Endothelial cell of umbilical vein (primary cell): ENCODE data around the gene AHCY. TPM values are rescaled to one million over a fixed set of nuclear protein-coding genes. Genes with fewer than 3 reads are reported as not detected.

Experiments
- BruUV-seq: library from RNA; stranded (reverse); fragments of 400-500 nt; replicated peaks from 2 replicates; lab custom pipeline; 2021; lab: Mats Ljungman, UMichigan
- CTCF ChIA-PET: fragments of 300-600, 350-600 bp; sonication (Branson Sonifier 250); formaldehyde crosslinking; loops from one replicate; lab custom pipeline; 2021; ENCODE audit warnings: antibody characterized with exemption, inconsistent platforms; lab: Charles Lee
- POLR2A ChIA-PET: fragments of 300-600, 350-600 bp; sonication (Branson Sonifier 250); formaldehyde crosslinking; loops from one replicate; lab custom pipeline; 2021; ENCODE audit warnings: antibody characterized with exemption, inconsistent platforms; lab: Charles Lee
- DNase-seq: peaks from one replicate; pipeline ENCODE4 v3.0.0-alpha.2; 2011; ENCODE audit warnings: low read depth, low spot score
- FAIRE-seq: peaks from 2 replicates; lab custom pipeline; 2011; peaks lifted over from hg19 to GRCh38; lab: Jason Lieb, UNC
- H2AFZ ChIP-seq: 2 replicates; pipeline ENCODE4 v1.6.0; 2012; ENCODE audit warnings: low read depth, low read length, control low read depth, inconsistent platforms
- H3K27ac ChIP-seq: 2 replicates; pipeline ENCODE4 v1.5.1; 2011; ENCODE audit warnings: low read depth, mild to moderate bottlenecking, control low read depth, low read length, moderate library complexity; ENCODE audit not compliant: insufficient read depth
- H3K27me3 ChIP-seq, 2 experiments: 2 replicates each; pipeline versions ENCODE4 v1.6.0 to v1.6.1; 2011; ENCODE audit warnings: low read length in 2 of 2, mixed read lengths in 1 of 2; ENCODE audit not compliant: control insufficient read depth in 2 of 2, insufficient read depth in 2 of 2
- H3K36me3 ChIP-seq, 2 experiments: 2 replicates in 1 of 2; 3 replicates in 1 of 2; pipeline ENCODE4 v1.5.1; 2011; ENCODE audit warnings: low read length in 2 of 2, mild to moderate bottlenecking in 1 of 2, moderate library complexity in 1 of 2; ENCODE audit not compliant: control insufficient read depth in 2 of 2, insufficient read depth in 2 of 2; ENCODE audit errors: extremely low read depth in 1 of 2
- H3K4me1 ChIP-seq: 3 replicates; pipeline ENCODE4 v1.5.1; 2011; ENCODE audit warnings: mild to moderate bottlenecking, low read length; ENCODE audit not compliant: control insufficient read depth, insufficient read depth; ENCODE audit errors: extremely low read depth
- H3K4me2 ChIP-seq: 2 replicates; pipeline ENCODE4 v1.6.1; 2011; ENCODE audit warnings: low read length, control low read depth, mixed read lengths; ENCODE audit not compliant: insufficient read depth
- H3K4me3 ChIP-seq, 3 experiments: fragments of 200-600 bp in 1 of 3; sonication (generic), shearing (Covaris generic) in 1 of 3; replicated peaks in 1 of 3; 2 replicates each; pipeline ENCODE4 v1.5.1; 2011 to 2016; ENCODE audit warnings: control low read depth in 3 of 3, low read length in 3 of 3, mild to moderate bottlenecking in 2 of 3, inconsistent platforms in 1 of 3, low read depth in 1 of 3, moderate library complexity in 1 of 3; ENCODE audit not compliant: insufficient read depth in 1 of 3
- H3K79me2 ChIP-seq: 2 replicates; pipeline ENCODE4 v1.6.0; 2012; ENCODE audit warnings: low read length, inconsistent platforms; ENCODE audit not compliant: control insufficient read depth, insufficient read depth
- H3K9ac ChIP-seq: replicated peaks from 2 replicates; pipeline ENCODE3; 2011; ENCODE audit warnings: low read length, control low read depth; ENCODE audit not compliant: insufficient read depth; ENCODE audit errors: extremely low read depth
- H3K9me1 ChIP-seq: replicated peaks from 3 replicates; pipeline ENCODE4 v1.6.0; 2011; ENCODE audit warnings: mild to moderate bottlenecking, low read length; ENCODE audit not compliant: control insufficient read depth, insufficient read depth; ENCODE audit errors: extremely low read depth
- H3K9me3 ChIP-seq: replicated peaks from 2 replicates; pipeline ENCODE4 v1.5.1; 2012; ENCODE audit warnings: low read length, inconsistent platforms; ENCODE audit not compliant: control insufficient read depth, insufficient read depth
- H4K20me1 ChIP-seq: replicated peaks from 2 replicates; pipeline ENCODE3; 2011; ENCODE audit warnings: mild to moderate bottlenecking, low read length; ENCODE audit not compliant: control insufficient read depth, insufficient read depth; ENCODE audit errors: extremely low read depth
- CTCF ChIP-seq, 2 donors: IDR thresholded peaks; 1 replicate in 1 of 2; 2 replicates in 1 of 2; pipeline ENCODE4 v1.5.1; 2011; ENCODE audit warnings: low read length in 2 of 2, mild to moderate bottlenecking in 2 of 2, moderate library complexity in 2 of 2, control low read depth in 1 of 2, inconsistent platforms in 1 of 2, low read depth in 1 of 2; ENCODE audit not compliant: insufficient read depth in 1 of 2; ENCODE audit errors: extremely low read depth in 1 of 2
- EZH2 ChIP-seq: IDR thresholded peaks from 2 replicates; pipeline ENCODE4 v1.6.1; 2012; ENCODE audit warnings: borderline replicate concordance, low read depth, mild to moderate bottlenecking, moderate library complexity, low read length, inconsistent platforms; ENCODE audit not compliant: severe bottlenecking
- FOS ChIP-seq: IDR thresholded peaks from 2 replicates; pipeline ENCODE4 v1.6.1; 2011; ENCODE audit warnings: mild to moderate bottlenecking, low read length, moderate library complexity, borderline replicate concordance; ENCODE audit not compliant: insufficient read depth
- GATA2 ChIP-seq: IDR thresholded peaks from 2 replicates; pipeline ENCODE4 v1.7.0; 2011; ENCODE audit warnings: low read depth, mild to moderate bottlenecking, moderate library complexity, mixed read lengths, low read length; ENCODE audit not compliant: insufficient read length, insufficient read depth
- JUN ChIP-seq: IDR thresholded peaks from 2 replicates; pipeline ENCODE4 v1.6.1; 2011; ENCODE audit warnings: borderline replicate concordance, low read depth; ENCODE audit not compliant: insufficient read length, insufficient read depth
- MAX ChIP-seq: IDR thresholded peaks from 2 replicates; pipeline ENCODE4 v1.6.1; 2011; ENCODE audit not compliant: insufficient read depth, insufficient read length
- MYC ChIP-seq: IDR thresholded peaks from one replicate; pipeline ENCODE4 v1.6.1; 2011; ENCODE audit warnings: mild to moderate bottlenecking, low read depth, low read length
- POLR2A ChIP-seq: IDR thresholded peaks from 2 replicates; pipeline ENCODE4 v1.6.1; 2012; ENCODE audit warnings: low read depth, mild to moderate bottlenecking, control low read depth, low read length
- POLR2AphosphoS5 ChIP-seq: IDR thresholded peaks from 2 replicates; pipeline ENCODE4 v1.6.1; 2012; ENCODE audit warnings: low read depth, mild to moderate bottlenecking, control low read depth, low read length, moderate library complexity; ENCODE audit not compliant: insufficient read depth
- dilution Hi-C: fragments of 300-500 bp; cut with MboI; formaldehyde crosslinking; loops from one replicate; pipeline ENCODE4 v1.15.0; 2019; ENCODE audit warnings: low sequenced_read_pairs; ENCODE audit not compliant: extremely low pct_ligation_motif_present
- intact Hi-C: fragments of 100-400 bp; cut with micrococcal nuclease; formaldehyde crosslinking; loops from one replicate; pipeline ENCODE4 v1.10.0; 2022
- polyA plus RNA-seq, 4 experiments: library from polyadenylated mRNA; depleted of rRNA in 3 of 4; stranded (reverse) in 3 of 4; unstranded in 1 of 4; fragments of >200 nt; gene quantifications; 2 replicates each; pipeline versions ENCODE4 v1.2.1 to v1.2.3, GENCODE V29; 2011 to 2012; ENCODE audit warnings: missing spikeins in 1 of 4
- total RNA-seq: library from RNA; stranded (reverse); gene quantifications from 2 replicates; pipeline ENCODE4 v1.2.3, GENCODE V29; 2021

AHCY gene
- total and polyA plus RNA-seq, 2 donors (not counting 3 experiments of a cell fraction or from before 2014, with no cell fraction given): 94.7 to 168 TPM

- no peak for DNase-seq
- Histone ChIP-seq H3K9ac (no peak overlapping the region), H4K20me1 (no peaks in the 10 kb centered on the region), H3K4me1 (peaks cover 8% of the 10 kb centered on the region), H3K27me3 (no peaks in the 10 kb centered on the region), H3K4me3 (no peak overlapping the region), H3K4me2 (no peak overlapping the region), H3K36me3 (no peaks in the 10 kb centered on the region), H3K9me3 (no peaks in the 10 kb centered on the region), H2AFZ (no peak overlapping the region), H3K27ac (no peak overlapping the region), H3K9me1 (no peaks in the 10 kb centered on the region), H3K79me2 (no peaks in the 10 kb centered on the region)
- ChIA-PET POLR2A (no interaction called here), CTCF (interaction anchor here (2.0 to 3.5 kb wide), 2 partner anchors 25 to 26 kb away, joined by 6 to 19 read pairs; no protein-coding TSS in a partner anchor)
- TF ChIP-seq POLR2A: no peak
- no peak for TF ChIP-seq EZH2
- TF ChIP-seq CTCF (IDR thresholded peaks at IDR 0.05; ENCODE audit: extremely low read depth in 1 of 2, insufficient read depth in 1 of 2, low read depth in 1 of 2, low read length in 2 of 2): no peak
- TF ChIP-seq MAX: no peak
- TF ChIP-seq GATA2: no peak
- TF ChIP-seq FOS: no peak
- TF ChIP-seq POLR2AphosphoS5: no peak
- no peak for TF ChIP-seq JUN
- no peak for TF ChIP-seq MYC
- no peak for FAIRE-seq
- dilution Hi-C loops: no loop called here
- intact Hi-C loops: no loop called here
- no TSS peak for BruUV-seq
Observed at GRCh38 chr20:34337982-34338726, 35.0 kb upstream of the AHCY start.
